ENCODE results near the gene ADAMTS12.
"Not testable (repeated sequence)": the region's sequence is repeated elsewhere in the genome, so short reads cannot be mapped to it uniquely, and the experiment has no call there.

Gene ADAMTS12

DNA sequence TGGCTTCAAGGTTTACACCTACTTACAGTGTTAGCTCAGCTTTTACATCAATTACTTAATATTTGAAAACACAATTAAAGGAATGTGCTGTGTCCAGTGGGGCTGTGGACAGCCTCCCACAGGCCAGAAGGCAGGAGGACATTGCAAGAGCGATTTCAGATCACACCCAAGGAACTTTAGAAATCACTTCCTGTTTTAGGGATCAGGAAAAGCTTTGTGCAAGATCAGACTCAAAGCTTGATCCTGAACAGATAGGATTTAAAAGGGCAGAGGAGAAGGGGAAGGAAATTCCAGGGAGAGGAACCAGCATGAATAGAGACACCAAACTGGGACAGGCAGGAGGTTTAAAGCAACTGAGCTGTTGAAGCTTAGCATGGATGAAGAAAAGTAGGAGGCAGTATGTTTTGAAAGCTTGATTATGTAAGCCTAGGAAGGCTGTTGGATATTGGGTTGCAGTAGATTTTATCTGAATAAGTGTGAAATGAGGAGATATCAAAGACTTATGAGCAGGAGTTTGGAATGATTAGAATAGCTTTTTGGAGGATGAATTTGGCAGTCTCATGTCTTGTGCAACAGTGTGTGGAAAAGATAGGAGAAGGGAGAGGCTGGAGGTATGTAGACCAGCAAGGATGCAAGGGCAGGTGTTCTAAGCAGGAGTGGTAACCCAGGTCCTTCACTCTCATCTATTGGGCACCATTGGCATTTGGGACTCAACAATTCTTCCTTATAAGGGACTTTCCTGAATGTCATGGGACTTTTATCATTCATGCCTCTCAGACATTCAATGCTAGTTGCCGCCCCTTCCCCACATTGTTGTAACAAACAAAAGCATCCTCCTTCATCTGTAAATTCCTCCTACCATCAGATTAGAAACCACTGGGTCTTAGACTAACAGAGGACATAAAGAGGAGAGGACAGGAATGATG is 327.5 kb downstream of the ADAMTS12 start:
- DNase-seq = no peak

GRCh38 chr5:33563530-33563929 is 328.3 kb downstream of the ADAMTS12 start:
- DNase-seq = no peak

DNA sequence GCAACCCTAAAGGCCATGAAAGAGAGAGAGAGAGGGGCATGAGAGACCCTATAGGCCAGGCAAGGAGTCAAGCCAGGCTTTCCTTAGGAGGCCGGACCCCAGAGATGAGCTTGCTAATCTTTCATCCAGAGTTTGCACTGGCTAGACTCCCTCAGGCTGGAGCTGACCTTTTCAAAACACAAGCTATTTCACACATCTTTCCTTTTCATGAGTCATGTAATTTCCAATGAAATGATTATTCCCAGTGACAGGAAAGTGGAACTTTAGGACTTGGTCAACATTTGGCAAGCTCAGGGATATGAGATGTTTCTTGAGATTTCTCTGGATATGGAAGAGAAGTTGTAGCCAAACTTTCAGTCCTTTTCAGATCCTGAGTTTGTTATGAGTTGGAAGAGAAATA is 333.3 kb downstream of the ADAMTS12 start:
- DNase-seq = no peak

GRCh38 chr5:33557605-33558004 is 334.2 kb downstream of the ADAMTS12 start:
- no peak for DNase-seq

GRCh38 chr5:33556330-33557328 is 335.2 kb downstream of the ADAMTS12 start:
- no peak for DNase-seq

DNA sequence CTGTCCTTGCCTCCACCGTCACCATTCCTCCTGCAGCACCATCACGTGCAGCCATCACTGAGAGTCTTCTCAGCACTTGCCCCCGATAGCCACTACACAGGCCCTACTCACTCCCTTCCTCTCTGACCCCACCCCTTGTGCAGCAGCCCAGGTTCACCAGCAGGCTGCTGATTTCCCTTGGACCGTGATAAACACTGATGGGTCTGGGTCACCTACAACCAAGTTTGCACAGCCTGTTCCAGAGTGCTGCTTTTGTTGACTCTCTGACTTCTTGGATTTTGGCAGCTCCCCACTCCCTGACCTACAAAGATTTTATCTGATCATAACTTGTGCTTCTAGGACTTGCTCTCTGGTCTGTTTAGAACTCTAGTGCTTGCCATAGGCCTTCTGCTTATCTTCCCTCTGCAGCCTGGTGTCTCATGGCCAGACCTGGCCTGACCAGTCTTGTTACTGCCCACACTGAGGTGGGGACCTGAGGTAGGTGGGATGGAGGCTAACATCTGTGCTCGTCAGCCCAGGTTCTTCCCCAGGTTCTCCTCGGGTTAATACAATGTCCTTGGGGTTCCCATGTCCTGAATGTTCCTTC is 341.7 kb downstream of the ADAMTS12 start:
- no peak for DNase-seq

DNA sequence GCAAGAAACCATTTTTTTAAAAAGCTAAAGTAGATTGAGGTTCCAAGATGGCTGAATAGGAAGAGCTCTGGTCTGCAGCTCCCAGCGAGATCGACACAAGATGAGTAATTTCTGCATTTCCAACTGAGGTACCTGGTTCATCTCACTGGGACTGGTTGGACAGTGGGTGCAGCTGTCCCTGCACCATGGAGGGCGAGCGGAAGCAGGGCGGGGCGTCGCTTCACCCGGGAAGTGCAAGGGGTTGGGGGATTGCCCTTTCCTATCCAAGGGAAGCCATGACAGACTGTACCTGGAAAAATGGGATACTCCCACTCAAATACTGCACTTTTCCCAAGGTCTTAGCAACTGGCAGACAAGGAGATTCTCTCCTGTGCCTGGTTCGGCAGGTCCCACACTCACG is 352.0 kb downstream of the ADAMTS12 start:
- not testable (repeated sequence) for DNase-seq

GRCh38 chr5:33539212-33539611 is 352.6 kb downstream of the ADAMTS12 start:
- peak; percentile 61 to 95 for DNase-seq

DNA sequence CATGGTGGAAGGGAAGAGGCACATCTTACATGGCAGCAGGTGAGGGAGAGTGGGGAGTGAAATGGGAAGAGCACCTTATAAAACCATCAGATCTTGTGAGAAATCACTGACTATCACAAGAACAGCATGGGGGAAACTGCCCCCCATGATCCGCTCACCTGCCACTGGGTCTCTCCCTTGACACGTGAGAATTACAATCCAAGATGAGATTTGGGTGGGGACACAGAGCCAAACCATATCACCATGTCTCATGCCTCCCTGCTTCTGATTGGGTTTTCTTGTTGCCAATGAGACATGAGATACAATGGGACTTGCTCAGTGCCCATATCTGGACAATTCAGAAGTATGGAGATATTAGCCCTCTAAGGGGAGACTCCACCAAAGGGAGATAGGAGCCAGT is 353.6 kb downstream of the ADAMTS12 start:
- no peak for DNase-seq

DNA sequence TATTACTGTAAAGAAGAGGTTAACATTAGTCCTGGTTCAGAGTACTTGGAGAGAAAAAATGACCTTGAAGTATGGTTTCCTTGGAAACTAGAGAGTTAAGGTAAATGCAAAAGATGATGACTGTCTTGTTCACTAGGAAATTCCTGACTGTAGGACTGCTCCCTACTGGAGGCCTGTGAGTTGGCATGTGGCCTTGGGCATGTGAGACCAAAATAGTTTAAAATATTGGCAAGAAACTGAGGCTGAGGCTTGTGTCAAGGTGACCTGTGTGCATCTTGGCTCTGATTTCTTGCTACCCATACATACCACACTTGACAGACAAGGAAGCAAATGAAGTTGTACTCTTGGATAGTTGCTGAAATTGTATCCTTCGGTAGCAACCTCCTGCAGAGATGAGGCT is 354.6 kb downstream of the ADAMTS12 start:
- no peak for DNase-seq

DNA sequence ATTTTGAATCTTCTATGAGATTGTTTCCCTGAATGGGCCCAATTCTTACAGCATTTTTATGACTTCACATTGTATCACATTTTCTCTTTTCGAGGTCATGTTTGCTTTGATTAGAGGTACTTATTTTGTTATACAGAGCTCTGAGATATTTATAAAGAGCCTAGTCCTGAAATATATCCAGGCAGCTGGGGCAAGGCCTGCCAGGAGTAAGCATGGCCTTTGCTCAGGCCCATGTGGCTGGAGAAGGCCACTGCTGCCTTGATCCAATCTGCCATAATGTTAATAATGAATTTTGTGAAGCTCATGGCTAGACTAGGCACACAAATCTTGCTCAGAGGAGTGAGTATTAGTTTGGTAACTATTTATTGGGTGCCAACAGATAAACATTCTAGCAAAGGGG is 355.0 kb downstream of the ADAMTS12 start:
- no peak for DNase-seq

DNA sequence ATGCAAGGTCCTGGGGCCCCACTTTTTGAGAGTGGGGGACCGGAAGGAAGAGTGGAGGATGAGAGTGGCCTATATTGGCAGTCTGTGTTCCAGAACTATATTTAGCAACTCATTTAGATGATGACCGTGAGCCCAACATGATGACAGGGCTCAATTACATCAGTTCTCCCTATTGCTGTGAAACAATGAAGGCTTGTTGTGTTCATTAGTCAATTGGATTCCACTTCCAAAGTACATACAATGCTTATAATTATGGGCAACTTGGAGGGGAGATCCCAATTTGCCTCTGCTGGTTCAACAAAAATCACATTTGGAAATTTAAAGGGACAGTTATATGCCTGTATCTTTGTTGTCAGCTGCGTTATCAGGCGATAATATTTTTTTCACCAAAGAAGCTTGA is 360.0 kb downstream of the ADAMTS12 start:
- no peak for DNase-seq

GRCh38 chr5:33531037-33531298 is 360.8 kb downstream of the ADAMTS12 start:
- DNase-seq = no peak

DNA sequence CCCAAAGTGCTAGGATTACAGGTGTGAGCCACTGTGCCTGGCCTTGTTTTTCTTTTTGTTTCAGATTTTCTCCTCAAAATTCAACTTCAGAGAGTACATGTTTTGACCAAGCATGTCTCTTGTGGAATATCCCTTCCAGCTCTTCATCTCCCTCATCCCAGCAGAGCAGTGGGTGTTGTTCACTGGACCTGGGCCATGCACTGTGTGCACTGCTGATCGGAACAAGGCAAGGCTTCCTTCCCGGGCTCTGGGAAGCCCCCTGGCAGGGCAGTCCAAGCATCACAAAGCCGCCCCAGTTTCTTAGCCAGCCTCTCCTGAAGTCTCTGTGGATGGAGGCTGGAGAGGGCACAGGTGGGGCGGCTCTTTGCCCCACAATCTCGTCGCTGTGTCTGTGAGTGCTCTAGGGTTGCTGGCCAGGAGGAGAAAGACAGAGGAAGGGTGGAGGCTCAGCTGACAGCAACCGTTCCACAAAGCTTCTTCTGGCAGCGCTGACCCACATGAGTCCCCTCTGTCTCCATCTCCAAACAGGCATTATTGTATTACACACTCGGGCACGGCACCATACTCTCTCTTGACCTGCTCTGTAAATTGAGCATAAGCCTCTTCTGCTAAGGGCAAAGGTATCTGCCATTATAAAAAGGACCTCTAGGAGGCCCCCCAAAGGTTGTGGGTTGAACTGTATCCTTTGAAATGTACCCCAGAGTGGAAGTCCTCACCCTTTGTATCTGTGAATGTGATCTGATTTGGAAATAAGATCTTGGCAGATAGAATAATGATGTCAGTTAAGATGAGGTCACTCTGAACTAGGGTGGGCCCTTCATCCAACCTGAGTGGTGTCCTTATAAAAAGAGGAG is 361.4 kb downstream of the ADAMTS12 start:
- DNase-seq = no peak

GRCh38 chr5:33527696-33528095 is 364.1 kb downstream of the ADAMTS12 start:
- DNase-seq = no peak

DNA sequence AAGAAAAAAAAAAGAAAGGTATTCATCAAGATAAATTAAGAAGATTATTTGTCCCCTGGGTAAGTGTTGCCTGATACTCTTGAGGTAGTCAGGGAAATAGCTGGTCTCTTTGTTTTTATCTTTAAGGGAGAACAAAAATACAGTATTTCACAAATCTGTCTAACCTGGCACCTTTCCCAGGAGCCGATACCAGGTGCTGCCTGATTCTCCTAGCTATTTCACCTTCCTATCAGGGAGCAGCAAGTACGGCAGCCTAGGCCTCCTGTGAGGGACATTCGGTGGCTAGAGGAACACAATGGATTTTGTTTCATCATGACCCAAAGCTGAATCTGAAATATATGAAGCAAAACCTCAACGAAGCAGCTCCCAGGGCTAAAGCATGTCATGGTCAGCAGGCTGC is 365.0 kb downstream of the ADAMTS12 start:
- DNase-seq = no peak

DNA sequence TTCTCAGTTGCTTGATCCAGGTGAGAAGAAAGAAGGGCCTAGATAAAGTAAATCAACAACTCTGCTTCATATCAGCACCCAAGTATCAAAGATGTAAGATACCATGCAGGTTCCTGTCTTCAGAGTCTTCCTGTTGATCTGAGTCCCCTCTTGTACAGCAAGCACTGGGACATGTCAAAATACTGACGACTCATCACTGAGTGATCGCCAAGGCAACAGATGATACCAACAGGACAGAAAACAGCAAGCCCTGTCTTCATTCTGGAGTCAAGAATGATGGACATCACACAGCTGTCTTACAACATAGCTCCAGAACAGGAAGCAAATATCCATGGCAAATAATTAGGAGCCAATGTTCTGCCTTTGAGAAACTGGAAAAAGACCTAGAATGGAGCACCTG is 367.3 kb downstream of the ADAMTS12 start:
- DNase-seq = no peak

DNA sequence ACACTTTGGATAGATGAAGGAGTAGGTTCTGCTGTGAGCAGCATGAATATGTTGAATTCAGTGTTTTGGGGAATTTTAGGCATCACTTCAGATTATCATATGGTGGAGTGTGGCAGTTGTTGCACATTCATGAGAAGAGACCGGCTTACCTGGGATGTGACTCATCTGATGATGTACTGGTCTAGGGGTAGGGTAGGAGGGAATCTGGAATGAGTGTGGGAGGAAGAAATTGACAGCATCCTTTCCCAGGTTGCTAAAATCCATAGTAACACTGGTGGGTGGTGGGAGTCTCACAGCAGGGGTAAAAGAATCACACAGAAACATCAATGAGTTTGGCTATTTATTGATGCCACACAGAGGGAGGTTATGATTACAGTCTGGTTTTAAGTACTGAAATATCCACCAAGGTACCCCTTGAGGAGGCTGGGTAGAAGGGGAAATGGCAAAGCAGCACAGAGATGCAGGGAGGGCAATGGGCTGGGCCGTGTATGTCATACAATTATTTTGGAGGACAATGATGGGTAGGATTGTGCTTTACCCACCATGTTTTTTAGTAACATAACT is 368.5 kb downstream of the ADAMTS12 start:
- DNase-seq = no peak

- no peak for DNase-seq
These were observed 375.4 kb downstream of the ADAMTS12 start for GRCh38 chr5:33516421-33516820.

- DNase-seq = not testable (repeated sequence)
These were observed 376.4 kb downstream of the ADAMTS12 start for GRCh38 chr5:33515366-33515765.

DNA sequence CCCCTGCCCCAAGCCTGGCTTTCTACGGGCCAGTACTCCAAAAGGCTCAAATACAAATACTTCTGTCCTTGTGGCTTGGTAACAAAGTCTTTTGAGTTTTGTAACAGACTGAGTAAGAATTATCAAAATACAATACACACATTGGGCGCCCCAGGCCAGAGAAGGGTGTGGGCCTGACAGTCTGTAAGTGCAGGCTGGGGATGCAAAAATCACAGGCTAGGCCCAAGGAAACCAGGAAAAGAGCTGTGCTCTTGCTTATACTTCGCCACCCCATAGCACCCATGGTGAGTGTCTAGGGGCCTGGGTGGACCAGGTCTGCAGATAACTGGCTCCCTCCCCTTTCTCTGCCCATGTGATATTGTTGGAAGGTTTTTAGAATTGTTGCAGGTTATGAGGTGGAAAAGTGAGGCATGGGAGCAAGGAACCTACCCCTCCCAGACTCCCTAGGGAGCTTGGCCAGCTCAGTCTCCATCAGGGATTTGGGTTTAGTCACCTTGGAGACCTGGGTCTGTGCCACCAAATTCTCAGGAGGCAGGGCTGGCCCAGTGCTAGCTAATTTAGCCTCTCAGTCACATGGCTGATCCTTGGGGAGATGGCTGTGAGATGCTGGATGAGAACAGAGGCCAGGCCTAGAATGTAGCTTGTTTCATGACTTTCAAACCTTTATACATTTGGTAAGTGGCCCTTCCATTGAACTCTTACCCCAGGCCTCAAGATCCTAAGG is 378.2 kb downstream of the ADAMTS12 start:
- peak in 1 of 2 experiments; percentile 21 for DNase-seq
